ENCODE results near the gene DUSP23. TPM values are rescaled to one million over a fixed set of nuclear protein-coding genes. Genes with fewer than 3 reads are reported as not detected.
A peak's percentile ranks its signal among the peaks of the same experiment; 100 is the strongest.

The DUSP23 gene
- 35.8 TPM for total RNA-seq (2021; ENCODE audit: unreplicated experiment)
- 48.9 and 50.0 TPM in 2 replicates for polyA plus RNA-seq (2012)
- percentile 65 among the genes with signal in this experiment for Bru-seq, nascent RNA
- BruChase-seq, experiment 1, labeled RNA remaining after a 6-hour chase, result percentile 73 among the genes with signal in this experiment
- percentile 71 among the genes with signal in this experiment for BruChase-seq, experiment 2, labeled RNA remaining after a 2-hour chase
- long read RNA-seq, transcript DUSP23-202 (3 exons, 694 nt), result major isoform, 22 of 40 reads
- long read RNA-seq, transcript DUSP23-201 (2 exons, 756 nt), result minor isoform, 9 of 40 reads
- long read RNA-seq, partial matches to known transcripts, result 1 of 40 reads
- long read RNA-seq, other reads (novel, unspliced or antisense), result 7 of 40 reads

DNA sequence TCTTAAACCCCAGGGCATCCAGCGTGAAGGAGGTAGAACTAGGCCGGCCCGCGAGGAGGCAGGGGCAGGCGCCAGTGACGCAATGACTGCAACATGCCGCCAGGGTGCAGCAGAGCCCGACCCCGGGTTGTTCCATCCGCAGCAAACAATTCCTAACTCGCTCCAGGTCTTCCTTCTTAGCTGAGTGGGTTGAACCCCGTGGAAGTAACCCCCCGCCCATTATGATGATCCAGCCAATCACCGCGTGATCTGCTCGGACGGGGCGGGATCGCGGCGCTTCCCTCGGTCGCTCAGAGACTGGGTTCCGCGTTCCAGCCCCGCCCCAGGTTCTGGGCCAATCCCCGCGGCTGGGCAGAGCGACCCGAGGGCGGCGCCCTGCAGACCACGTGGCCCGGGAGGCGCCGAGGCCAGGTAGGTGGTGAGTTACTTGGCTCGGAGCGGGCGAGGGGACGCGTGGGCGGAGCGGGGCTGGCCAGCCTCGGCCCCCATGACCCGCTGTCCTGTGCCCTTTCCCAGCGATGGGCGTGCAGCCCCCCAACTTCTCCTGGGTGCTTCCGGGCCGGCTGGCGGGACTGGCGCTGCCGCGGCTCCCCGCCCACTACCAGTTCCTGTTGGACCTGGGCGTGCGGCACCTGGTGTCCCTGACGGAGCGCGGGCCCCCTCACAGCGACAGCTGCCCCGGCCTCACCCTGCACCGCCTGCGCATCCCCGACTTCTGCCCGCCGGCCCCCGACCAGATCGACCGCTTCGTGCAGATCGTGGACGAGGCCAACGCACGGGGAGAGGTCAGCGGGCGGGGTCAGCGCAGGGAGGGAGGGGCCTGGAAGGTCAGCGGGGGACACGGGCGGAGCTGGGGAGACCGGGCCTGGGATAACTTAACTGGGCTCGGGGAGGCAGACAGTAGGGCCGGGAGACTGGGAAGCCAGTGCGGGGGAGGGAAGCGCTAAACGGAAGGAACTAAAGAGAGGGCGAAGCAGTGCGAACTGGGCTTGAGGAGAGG lies at the start of gene DUSP23:
DUSP23 (plus strand) TSS at position 380 of the 1,000 bp plus-strand sequence; CDS start at position 519, 139 bp downstream.
- POLR2A ChIA-PET, result interaction anchor here (0.8 to 1.0 kb wide), 2 partner anchors 110 to 112 kb away, joined by 3 to 9 read pairs; no protein-coding TSS in a partner anchor
- intact Hi-C loops (cut with micrococcal nuclease), result loop anchor here (1.0 to 2.0 kb wide), 3 partner anchors 110 to 251 kb away; no protein-coding TSS in a partner anchor
- ATAC-seq, result peak; percentile 97

More for the DNA sequence above, at the start of gene DUSP23:
- Histone ChIP-seq H3K4me2 (ENCODE audit: low read length) (peak within 1 kb of the TSS; percentile 74), H3K36me3 (ENCODE audit: control insufficient read depth in 1 of 2, insufficient read depth in 2 of 2, low read length in 2 of 2) (no peaks in the 10 kb centered on the region), H3K27me3 (ENCODE audit: insufficient read depth, low read length) (no peaks in the 10 kb centered on the region), H2AFZ (ENCODE audit: low read depth, low read length, poor library complexity, severe bottlenecking) (peak within 1 kb of the TSS; percentile 99), H3K4me3 (replicated peaks in 1 of 2; ENCODE audit: low read depth in 1 of 2, low read length in 2 of 2) (peak within 1 kb of the TSS; percentile 55 to 60), H3K79me2 (ENCODE audit: insufficient read depth, low read length) (no peaks in the 10 kb centered on the region), H3K4me1 (ENCODE audit: control insufficient read depth in 1 of 2, insufficient read depth in 2 of 2, low read length in 2 of 2) (peaks cover 3 to 21% of the 10 kb centered on the region in 2 experiments; a peak in 2 of 4 replicates), H4K20me1 (ENCODE audit: insufficient read depth) (no peaks in the 10 kb centered on the region), H3K9me3 (ENCODE audit: control insufficient read depth in 1 of 2, insufficient read depth in 1 of 2, low read depth in 1 of 2, low read length in 2 of 2) (no peaks in the 10 kb centered on the region), H3K9me2 (ENCODE audit: insufficient read depth) (no peaks in the 10 kb centered on the region), H3K27ac (ENCODE audit: low read depth, low read length) (peak within 1 kb of the TSS; percentile 65), H3K9ac (ENCODE audit: low read length) (peak within 1 kb of the TSS; percentile 51)
- RAD21 ChIA-PET (ENCODE audit: low non-redundant PET in 1 of 2, low total read pairs in 2 of 2, uncharacterized antibody in 2 of 2, unreplicated experiment in 2 of 2), result interaction anchor here (0.5 to 1.8 kb wide), 4 partner anchors 110 to 112 kb away, joined by 3 to 15 read pairs (median 4); no protein-coding TSS in a partner anchor
- peak; percentile 93 for TF ChIP-seq RAD21 (IDR thresholded peaks at IDR 0.05; ENCODE audit: low read depth)
- no peak for TF ChIP-seq SRF (IDR thresholded peaks at IDR 0.05; ENCODE audit: low read depth)
- TF ChIP-seq EGR1 (IDR thresholded peaks at IDR 0.05; ENCODE audit: low read depth), result peak; percentile 94
- peak; percentile 99 for TF ChIP-seq MAX (IDR thresholded peaks at IDR 0.05)
- TF ChIP-seq POLR2A (IDR thresholded peaks at IDR 0.05; ENCODE audit: borderline replicate concordance, extremely low read depth, insufficient read depth, insufficient read length), result no peak
- peak; percentile 68 for TF ChIP-seq POLR2AphosphoS5 (IDR thresholded peaks at IDR 0.05; ENCODE audit: low read depth, low read length)
- peak; percentile 86 for TF ChIP-seq ELF1 (IDR thresholded peaks at IDR 0.05; ENCODE audit: borderline replicate concordance, low read depth)
- peak; percentile 88 for TF ChIP-seq SP1 (IDR thresholded peaks at IDR 0.05; ENCODE audit: low read depth)
- TF ChIP-seq, protein P1, sequence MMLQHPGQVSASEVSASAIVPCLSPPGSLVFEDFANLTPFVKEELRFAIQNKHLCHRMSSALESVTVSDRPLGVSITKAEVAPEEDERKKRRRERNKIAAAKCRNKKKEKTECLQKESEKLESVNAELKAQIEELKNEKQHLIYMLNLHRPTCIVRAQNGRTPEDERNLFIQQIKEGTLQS (IDR thresholded peaks at IDR 0.05), result no peak; the same call in 1 of the 2 replicates
- TF ChIP-seq EZH2phosphoT487 (IDR thresholded peaks at IDR 0.05; ENCODE audit: borderline replicate concordance), result no peak
- peak; percentile 77; the same call in 1 of the 2 replicates for TF ChIP-seq SIN3A (IDR thresholded peaks at IDR 0.05; ENCODE audit: low read depth)
- TF ChIP-seq YY1 (IDR thresholded peaks at IDR 0.05; ENCODE audit: extremely low read depth, insufficient replicate concordance, low read depth, low read length), result peak; percentile 63
- peak; percentile 89 to 97 (median 90) for TF ChIP-seq CTCF (IDR thresholded peaks at IDR 0.05 in 2 of 3, conservative IDR thresholded peaks at IDR 0.05 in 1 of 3; ENCODE audit: borderline replicate concordance in 1 of 3, insufficient read depth in 1 of 3, low read depth in 2 of 3, low read length in 2 of 3)
- TF ChIP-seq TCF7L2 (IDR thresholded peaks at IDR 0.05; ENCODE audit: borderline replicate concordance, extremely low read depth, insufficient read depth, insufficient read length), result no peak
- peak; percentile 78 for TF ChIP-seq CBX3 (IDR thresholded peaks at IDR 0.05; ENCODE audit: low read depth)
- peak; percentile 79 for TF ChIP-seq CEBPB (IDR thresholded peaks at IDR 0.05; ENCODE audit: low read depth)
- BruUV-seq (replicated peaks), result no TSS peak
- CTCF ChIA-PET, result interaction anchor here (0.6 to 3.2 kb wide), 16 partner anchors 8 to 595 kb away, joined by 3 to 44 read pairs (median 4); no protein-coding TSS in a partner anchor
- DNase-seq (ENCODE audit: low read depth, low spot score), result peak; percentile 96
